OCI-LY3 (cell line): ENCODE data around the gene C1orf21.
"Not testable (repeated sequence)": the region's sequence is repeated elsewhere in the genome, so short reads cannot be mapped to it uniquely, and the experiment has no call there.

ENCODE experiments used
- H2AFZ ChIP-seq: fragments of 200-600, 300-600 bp; shearing (Covaris generic); 2 replicates; pipeline ENCODE4 v1.6.0; 2014; ENCODE audit warnings: antibody characterized with exemption, low read depth, low read length
- H3K27ac ChIP-seq: fragments of 200-600, 300-600 bp; sonication (generic); 2 replicates; pipeline ENCODE4 v1.5.1; 2014; ENCODE audit warnings: mild to moderate bottlenecking, low read length, moderate library complexity, mixed read lengths
- H3K27me3 ChIP-seq: fragments of 200-600, 300-600 bp; sonication (generic); 2 replicates; pipeline ENCODE4 v1.6.1; 2014; ENCODE audit warnings: low read depth, low read length, mixed read lengths
- H3K36me3 ChIP-seq: fragments of 200-600, 300-600 bp; sonication (generic); replicated peaks from 2 replicates; pipeline ENCODE3; 2014; ENCODE audit warnings: low read depth, low read length, mixed read lengths
- H3K4me1 ChIP-seq: fragments of 300-600, 200-600 bp; sonication (generic); 2 replicates; pipeline ENCODE4 v1.6.1; 2014; ENCODE audit warnings: low read length, mixed read lengths
- H3K4me2 ChIP-seq: fragments of 200-600, 300-600 bp; sonication (generic); 2 replicates; pipeline ENCODE4 v1.6.1; 2014; ENCODE audit warnings: low read length, mixed read lengths
- H3K4me3 ChIP-seq: fragments of 300-600, 200-600 bp; sonication (generic); 2 replicates; pipeline ENCODE4 v1.5.1; 2014; ENCODE audit warnings: antibody characterized with exemption, mild to moderate bottlenecking, low read length, moderate library complexity
- H3K79me2 ChIP-seq: fragments of 300-600, 200-600 bp; shearing (Covaris generic); 2 replicates; pipeline ENCODE4 v1.6.1; 2014; ENCODE audit warnings: mild to moderate bottlenecking, low read length, mixed read lengths
- H3K9ac ChIP-seq: fragments of 300-600, 200-600 bp; shearing (Covaris generic); 2 replicates; pipeline ENCODE4 v1.6.0; 2014; ENCODE audit warnings: mild to moderate bottlenecking, low read length, moderate library complexity
- H3K9me3 ChIP-seq: fragments of 200-600, 300-600 bp; shearing (Covaris generic); 2 replicates; pipeline ENCODE4 v1.6.1; 2014; ENCODE audit warnings: low read length, mixed read lengths; ENCODE audit not compliant: insufficient read depth
- H4K20me1 ChIP-seq: fragments of 200-600, 300-600 bp; sonication (generic); 2 replicates; pipeline ENCODE4 v1.6.1; 2016; ENCODE audit warnings: low read length, mixed read lengths; ENCODE audit not compliant: insufficient read depth
- CTCF ChIP-seq: fragments of 200-600, 300-600 bp; sonication (generic); IDR thresholded peaks from 2 replicates; pipeline ENCODE4 v1.5.1; 2014; ENCODE audit warnings: antibody characterized with exemption, low read length, low read depth
- EZH2phosphoT487 ChIP-seq: fragments of 200-600 bp; shearing (Covaris generic); IDR thresholded peaks from 2 replicates; pipeline ENCODE4 v1.6.1; 2018; ENCODE audit warnings: antibody characterized with exemption, mixed run types, low read depth

C1orf21 gene

DNA sequence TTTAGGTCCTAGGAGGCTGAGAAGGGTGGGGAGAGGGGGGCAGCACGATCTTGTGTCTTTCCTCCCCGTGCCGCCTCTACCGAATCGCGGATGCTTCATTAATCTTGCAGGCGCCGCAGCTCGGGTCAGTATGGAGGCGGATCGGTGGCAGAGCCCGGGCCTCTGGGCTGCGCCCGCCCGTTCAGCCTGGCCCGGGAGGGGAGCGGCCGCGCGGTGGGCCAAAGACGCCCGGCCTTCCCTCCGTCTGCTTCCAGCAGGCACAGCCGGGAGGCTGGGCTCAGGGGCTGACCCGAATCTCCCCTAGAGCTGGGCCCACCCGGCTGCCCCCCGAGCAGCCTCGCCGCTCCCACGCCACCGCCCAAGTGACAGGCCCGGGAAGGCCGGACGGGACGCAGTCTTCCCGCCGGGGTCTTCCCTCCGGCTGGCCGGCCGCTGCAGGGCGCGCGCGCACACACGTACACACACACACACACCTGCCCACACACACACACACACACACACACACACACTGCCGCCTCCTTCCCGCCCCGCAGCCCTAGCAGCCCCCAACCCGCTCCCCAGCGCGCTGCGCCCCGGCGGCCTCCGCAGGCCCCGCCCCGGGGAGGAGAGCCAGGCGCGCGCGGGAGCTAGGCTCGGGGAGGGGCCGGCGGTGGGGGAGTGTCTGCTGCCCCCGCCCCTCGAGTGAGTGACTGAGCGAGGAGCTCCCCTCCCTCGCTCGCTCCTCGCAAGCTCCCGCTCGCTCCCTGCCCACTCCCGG is at the start of gene C1orf21:
TSS of gene C1orf21 (plus strand) at position 718 of the 757 bp plus-strand sequence. CDS start 90,481 bp downstream, outside the sequence.
- Histone ChIP-seq H3K27ac (peak within 1 kb of the TSS; percentile 15; the same call in 1 of the 2 replicates), H3K36me3 (no peaks in the 10 kb centered on the region), H2AFZ (peak within 1 kb of the TSS; percentile 76), H3K9ac (peak within 1 kb of the TSS; percentile 77), H3K4me1 (peaks cover 23% of the 10 kb centered on the region), H3K27me3 (peaks cover 28% of the 10 kb centered on the region), H3K9me3 (no peaks in the 10 kb centered on the region), H4K20me1 (peaks cover 3% of the 10 kb centered on the region; the same call in 1 of the 2 replicates), H3K4me3 (peak within 1 kb of the TSS; percentile 83), H3K79me2 (peaks cover 30% of the 10 kb centered on the region; the same call in 1 of the 2 replicates), H3K4me2 (peak within 1 kb of the TSS; percentile 95)
- TF ChIP-seq EZH2phosphoT487 (no peak), CTCF (no peak)

DNA sequence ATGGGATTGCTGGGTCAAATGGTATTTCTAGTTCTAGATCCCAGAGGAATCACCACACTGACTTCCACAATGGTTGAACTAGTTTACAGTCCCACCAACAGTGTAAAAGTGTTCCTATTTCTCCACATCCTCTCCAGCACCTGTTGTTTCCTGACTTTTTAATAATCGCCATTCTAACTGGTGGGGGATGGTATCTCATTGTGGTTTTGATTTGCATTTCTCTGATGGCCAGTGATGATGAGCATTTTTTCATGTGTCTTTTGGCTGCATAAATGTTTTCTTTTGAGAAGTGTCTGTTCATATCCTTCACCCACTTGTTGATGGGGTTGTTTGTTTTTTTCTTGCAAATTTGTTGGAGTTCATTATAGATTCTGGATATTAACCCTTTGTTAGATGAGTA is 49.0 kb upstream of the C1orf21 start:
- not testable (repeated sequence) for H3K27ac ChIP-seq, H3K9ac ChIP-seq, H3K36me3 ChIP-seq, H3K4me3 ChIP-seq, H4K20me1 ChIP-seq, H3K9me3 ChIP-seq, H3K4me1 ChIP-seq, H3K27me3 ChIP-seq, H3K79me2 ChIP-seq, H3K4me2 ChIP-seq, H2AFZ ChIP-seq

DNA sequence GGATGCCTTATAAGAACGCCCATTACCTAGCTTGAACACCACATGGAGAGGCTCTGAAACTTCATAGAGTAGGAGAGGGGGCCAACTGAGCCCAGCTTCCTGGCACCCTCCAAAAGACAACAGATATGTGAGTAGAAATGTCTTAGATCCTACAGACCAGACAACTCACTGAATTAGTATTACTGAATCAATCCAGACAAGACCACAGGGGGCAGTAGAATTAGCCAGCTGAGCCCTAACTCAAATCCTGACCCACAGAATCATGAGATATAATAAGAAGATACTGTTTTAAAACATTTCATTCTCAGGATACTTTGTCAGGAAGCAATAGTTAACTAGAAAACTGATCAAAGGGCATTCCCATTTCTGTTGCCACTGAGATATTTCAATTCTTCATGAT is 45.8 kb upstream of the C1orf21 start:
- Histone ChIP-seq H3K9ac (no peak overlapping the region), H4K20me1 (no peaks in the 10 kb centered on the region), H3K27ac (no peak overlapping the region), H3K9me3 (peaks cover 6% of the 10 kb centered on the region; the same call in 1 of the 2 replicates), H3K4me1 (no peaks in the 10 kb centered on the region), H3K27me3 (no peaks in the 10 kb centered on the region), H3K79me2 (no peaks in the 10 kb centered on the region), H2AFZ (no peak overlapping the region), H3K4me3 (no peak overlapping the region), H3K36me3 (no peaks in the 10 kb centered on the region), H3K4me2 (no peak overlapping the region)
- TF ChIP-seq CTCF (peak; percentile 41), EZH2phosphoT487 (no peak)

- Histone ChIP-seq H3K9me3 (no peaks in the 10 kb centered on the region), H3K27me3 (peaks cover 52% of the 10 kb centered on the region), H3K4me1 (no peaks in the 10 kb centered on the region), H2AFZ (no peak overlapping the region), H3K4me2 (no peak overlapping the region), H3K9ac (no peak overlapping the region), H3K79me2 (no peaks in the 10 kb centered on the region), H3K4me3 (no peak overlapping the region), H3K27ac (no peak overlapping the region), H3K36me3 (no peaks in the 10 kb centered on the region), H4K20me1 (no peaks in the 10 kb centered on the region)
- no peak for TF ChIP-seq EZH2phosphoT487
- TF ChIP-seq CTCF = no peak
These were observed 36.3 kb upstream of the C1orf21 start for GRCh38 chr1:184350573-184350972.
